Stimulated activated CD8-positive, alpha-beta memory T cell treated with anti-CD3 and anti-CD28 coated beads, Interleukin-2, amount 100 ng/mL, for 48 hours (primary cell): ENCODE results near the gene ICAM4.
"Not testable (repeated sequence)": the region's sequence is repeated elsewhere in the genome, so short reads cannot be mapped to it uniquely, and the experiment has no call there.

Source experiments
- DNase-seq, 2 donors: peaks; one replicate each; pipeline ENCODE4 v3.0.0-alpha.2; 2020; ENCODE audit warnings: low read depth in 2 of 2

Gene ICAM4

DNA sequence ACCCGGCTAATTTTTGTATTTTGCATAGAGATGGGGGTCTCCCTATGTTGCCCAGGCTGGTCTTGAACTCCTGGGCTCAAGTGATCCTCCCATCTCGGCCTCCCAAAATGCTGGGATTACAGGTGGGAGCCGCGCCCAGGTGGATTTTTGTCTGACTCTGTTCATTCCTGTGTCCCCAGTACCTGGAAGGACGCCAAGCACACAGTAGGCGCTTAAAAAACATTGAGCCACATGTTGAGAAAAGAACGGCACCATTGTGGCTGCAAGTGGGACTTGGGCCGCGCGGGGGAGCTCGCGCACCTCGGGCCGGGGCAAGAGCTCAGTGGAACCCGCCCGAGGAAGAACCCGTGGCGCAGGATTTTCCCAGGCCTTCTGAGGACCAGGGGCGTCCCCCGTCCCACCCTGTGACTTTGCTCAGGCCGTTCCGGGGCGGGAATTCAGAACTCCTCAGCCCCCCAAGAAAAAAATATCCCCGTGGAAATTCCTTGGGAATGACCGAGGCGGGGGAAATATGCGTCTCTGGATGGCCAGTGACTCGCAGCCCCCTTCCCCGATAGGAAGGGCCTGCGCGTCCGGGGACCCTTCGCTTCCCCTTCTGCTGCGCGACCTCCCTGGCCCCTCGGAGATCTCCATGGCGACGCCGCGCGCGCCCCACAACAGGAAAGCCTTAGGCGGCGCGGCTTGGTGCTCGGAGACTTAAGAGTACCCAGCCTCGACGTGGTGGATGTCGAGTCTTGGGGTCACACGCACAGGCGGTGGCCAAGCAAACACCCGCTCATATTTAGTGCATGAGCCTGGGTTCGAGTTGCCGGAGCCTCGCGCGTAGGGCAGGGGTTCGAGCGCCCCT lies 17.2 kb upstream of the ICAM4 start:
- DNase-seq, result peak; percentile 82 to 87

- peak; percentile 78 to 81 for DNase-seq
Observed at GRCh38 chr19:10270180-10270615, 16.6 kb upstream of the ICAM4 start.

GRCh38 chr19:10270616-10271394 lies 15.9 kb upstream of the ICAM4 start, which contains the start of gene ICAM1:
ICAM1 (plus strand) TSS chr19:10271120; CDS start chr19:10271160, 40 bp downstream.
- DNase-seq, result peak; percentile 67 to 74

GRCh38 chr19:10271543-10272086 lies 15.1 kb upstream of the ICAM4 start:
- no peak for DNase-seq

- DNase-seq, result no peak
Observed at GRCh38 chr19:10274589-10274988, 12.2 kb upstream of the ICAM4 start.

DNA sequence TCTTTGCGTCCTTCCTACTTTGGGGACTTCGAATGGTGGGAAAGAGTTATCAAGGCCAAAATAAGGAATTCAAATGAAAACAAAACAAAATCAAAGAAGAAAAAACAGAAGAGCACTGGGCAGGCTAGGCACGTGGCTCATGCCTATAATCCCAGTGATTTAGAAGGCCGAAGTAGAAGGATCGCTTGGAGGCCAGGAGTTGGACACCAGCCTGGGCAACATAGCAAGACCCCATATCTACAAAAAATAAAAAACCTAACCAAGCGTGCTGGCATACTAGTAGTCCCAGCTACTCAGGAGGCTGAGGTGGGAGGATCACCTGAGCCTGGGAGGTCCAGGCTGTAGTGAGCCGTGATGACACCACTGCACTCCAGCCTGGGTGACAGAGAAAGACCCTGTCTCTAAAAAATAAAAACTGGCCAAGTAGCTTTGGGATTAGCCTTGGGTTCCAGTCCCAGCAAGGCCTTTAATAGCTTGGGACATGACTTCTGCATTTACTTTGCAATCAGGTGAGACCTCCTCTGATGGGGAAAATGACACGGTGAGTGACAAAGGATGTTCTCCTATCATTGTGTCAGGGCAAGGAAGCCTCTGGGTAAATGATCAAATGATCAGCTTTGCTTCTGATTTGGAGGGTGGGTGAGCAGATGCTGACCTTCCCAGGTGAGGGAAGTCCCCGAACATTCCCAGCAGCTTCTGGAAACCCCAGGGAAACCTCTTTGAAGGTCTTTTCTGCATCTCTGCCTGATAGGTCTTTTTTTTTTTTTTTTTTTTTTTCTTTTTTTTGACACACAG lies 8.8 kb upstream of the ICAM4 start:
- DNase-seq, result no peak

- DNase-seq, result no peak
Observed at GRCh38 chr19:10278935-10279334, 7.8 kb upstream of the ICAM4 start.

GRCh38 chr19:10279737-10280442 lies 6.9 kb upstream of the ICAM4 start:
- no peak for DNase-seq

GRCh38 chr19:10282043-10282442 lies 4.7 kb upstream of the ICAM4 start:
- not testable (repeated sequence) for DNase-seq

GRCh38 chr19:10283301-10284064 lies 3.3 kb upstream of the ICAM4 start:
- no peak for DNase-seq

GRCh38 chr19:10284065-10284959 lies 2.4 kb upstream of the ICAM4 start:
- no peak for DNase-seq

GRCh38 chr19:10284960-10285278 lies 1.8 kb upstream of the ICAM4 start:
- no peak for DNase-seq

DNA sequence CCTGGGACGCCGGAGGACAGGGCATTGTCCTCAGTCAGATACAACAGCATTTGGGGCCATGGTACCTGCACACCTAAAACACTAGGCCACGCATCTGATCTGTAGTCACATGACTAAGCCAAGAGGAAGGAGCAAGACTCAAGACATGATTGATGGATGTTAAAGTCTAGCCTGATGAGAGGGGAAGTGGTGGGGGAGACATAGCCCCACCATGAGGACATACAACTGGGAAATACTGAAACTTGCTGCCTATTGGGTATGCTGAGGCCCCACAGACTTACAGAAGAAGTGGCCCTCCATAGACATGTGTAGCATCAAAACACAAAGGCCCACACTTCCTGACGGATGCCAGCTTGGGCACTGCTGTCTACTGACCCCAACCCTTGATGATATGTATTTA lies 1.4 kb upstream of the ICAM4 start:
- no peak for DNase-seq

DNA sequence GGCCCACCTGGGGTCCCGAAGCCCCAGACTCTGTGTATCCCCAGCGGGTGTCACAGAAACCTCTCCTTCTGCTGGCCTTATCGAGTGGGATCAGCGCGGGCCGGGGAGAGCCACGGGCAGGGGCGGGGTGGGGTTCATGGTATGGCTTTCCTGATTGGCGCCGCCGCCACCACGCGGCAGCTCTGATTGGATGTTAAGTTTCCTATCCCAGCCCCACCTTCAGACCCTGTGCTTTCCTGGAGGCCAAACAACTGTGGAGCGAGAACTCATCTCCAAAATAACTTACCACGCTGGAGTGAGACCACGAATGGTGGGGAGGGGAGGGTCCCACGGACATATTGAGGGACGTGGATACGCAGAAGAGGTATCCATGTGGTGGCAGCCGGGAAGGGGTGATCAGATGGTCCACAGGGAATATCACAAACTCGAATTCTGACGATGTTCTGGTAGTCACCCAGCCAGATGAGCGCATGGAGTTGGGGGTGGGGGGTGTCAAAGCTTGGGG lies 2.0 kb downstream of the ICAM4 start:
- DNase-seq, result no peak

DNA sequence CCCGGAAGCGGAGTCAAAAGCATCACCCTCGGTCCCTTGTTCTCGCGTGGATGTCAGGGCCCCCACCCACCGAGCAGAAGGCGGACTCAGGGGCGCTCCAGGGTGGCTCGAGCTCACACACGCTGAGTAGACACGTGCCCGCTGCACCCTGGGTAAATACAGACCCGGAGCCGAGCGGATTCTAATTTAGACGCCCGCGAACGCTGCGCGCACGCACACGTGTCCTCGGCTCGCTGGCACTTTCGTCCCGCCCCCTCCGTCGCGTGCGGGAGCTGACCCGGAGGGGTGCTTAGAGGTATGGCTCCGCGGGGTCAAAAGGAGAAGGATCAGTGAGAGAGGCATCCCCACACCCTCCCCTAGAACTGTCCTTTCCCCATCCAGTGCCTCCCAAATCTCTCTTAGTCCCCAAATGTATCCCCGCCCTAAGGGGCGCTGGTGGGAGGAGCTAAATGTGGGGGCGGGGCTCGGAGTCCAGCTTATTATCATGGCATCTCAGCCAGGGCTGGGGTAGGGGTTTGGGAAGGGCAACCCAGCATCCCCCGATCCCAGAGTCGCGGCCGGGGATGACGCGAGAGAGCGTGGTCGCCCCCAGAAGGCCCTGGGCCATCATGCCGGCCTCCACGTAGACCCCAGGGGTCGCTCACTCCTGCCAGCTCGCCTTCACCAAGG lies 2.5 kb downstream of the ICAM4 start:
- DNase-seq, result peak; percentile 48 to 67

GRCh38 chr19:10289836-10290356 lies 3.1 kb downstream of the ICAM4 start, which contains the start of gene ICAM5:
ICAM5 (plus strand) TSS chr19:10289952; CDS start chr19:10290044, 92 bp downstream.
- no peak for DNase-seq

DNA sequence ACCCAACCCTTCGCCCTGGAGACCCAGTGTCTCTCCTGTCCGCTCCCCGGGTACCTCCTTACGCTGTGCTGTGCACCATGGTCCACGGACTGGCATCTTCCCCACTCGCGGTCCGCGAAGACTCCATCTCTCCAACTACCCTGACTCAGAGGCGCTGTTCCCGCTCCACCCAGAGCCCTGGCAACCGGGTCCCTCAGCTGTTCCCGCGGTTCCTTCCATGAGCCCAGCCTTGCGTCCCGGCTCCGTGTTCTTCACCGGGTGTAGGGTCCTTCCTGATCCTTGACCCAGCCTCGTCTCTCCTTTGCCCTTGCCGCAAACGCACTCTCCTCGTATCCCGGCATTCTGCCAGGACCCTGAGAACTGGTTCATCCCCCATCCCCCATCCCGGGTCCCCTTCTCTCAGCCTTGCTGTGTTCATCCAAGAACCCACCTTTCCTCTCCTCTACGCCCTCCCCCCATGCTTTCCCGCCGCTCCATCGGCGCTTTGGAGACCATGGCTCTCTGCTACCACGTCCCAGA lies 3.7 kb downstream of the ICAM4 start:
- DNase-seq, result no peak
